NCI-H1105 treated with DMSO at 0.1 percent for 48 hours (cell line): ENCODE data around the gene TMEM120B.
A peak's percentile ranks its signal among the peaks of the same experiment; 100 is the strongest.
"Not testable (repeated sequence)": the region's sequence is repeated elsewhere in the genome, so short reads cannot be mapped to it uniquely, and the experiment has no call there.

Experiments
- DNase-seq: peaks from one replicate; lab custom pipeline; 2025; lab: John Stamatoyannopoulos, UW

The TMEM120B gene

GRCh38 chr12:121774968-121775474 lies 62.5 kb downstream of the TMEM120B start:
- DNase-seq = no peak

- no peak for DNase-seq
Measured at GRCh38 chr12:121775501-121775900, 62.9 kb downstream of the TMEM120B start.

GRCh38 chr12:121776190-121777098 lies 63.9 kb downstream of the TMEM120B start:
- peak; percentile 36 for DNase-seq

- no peak for DNase-seq
Measured at GRCh38 chr12:121778567-121779421, 66.2 kb downstream of the TMEM120B start.

- DNase-seq = no peak
Measured at GRCh38 chr12:121779422-121779895, 66.9 kb downstream of the TMEM120B start.

- no peak for DNase-seq
Measured at GRCh38 chr12:121780429-121780828, 67.9 kb downstream of the TMEM120B start.

- no peak for DNase-seq
Measured at GRCh38 chr12:121781484-121781997, 69.0 kb downstream of the TMEM120B start.

GRCh38 chr12:121781998-121782979 lies 69.7 kb downstream of the TMEM120B start:
- no peak for DNase-seq

GRCh38 chr12:121783766-121784165 lies 71.2 kb downstream of the TMEM120B start:
- no peak for DNase-seq

- DNase-seq = no peak
Measured at GRCh38 chr12:121784460-121784859, 71.9 kb downstream of the TMEM120B start.

- no peak for DNase-seq
Measured at GRCh38 chr12:121786440-121786825, 73.9 kb downstream of the TMEM120B start.

GRCh38 chr12:121787063-121788025 lies 74.8 kb downstream of the TMEM120B start:
- no peak for DNase-seq

GRCh38 chr12:121788176-121788818 lies 75.7 kb downstream of the TMEM120B start:
- no peak for DNase-seq

GRCh38 chr12:121789233-121789781 lies 76.8 kb downstream of the TMEM120B start:
- DNase-seq = no peak

- DNase-seq = no peak
Measured at GRCh38 chr12:121789800-121790728, 77.5 kb downstream of the TMEM120B start.

GRCh38 chr12:121790785-121791184 lies 78.2 kb downstream of the TMEM120B start:
- not testable (repeated sequence) for DNase-seq

- no peak for DNase-seq
Measured at GRCh38 chr12:121791671-121792551, 79.4 kb downstream of the TMEM120B start.
